ENCODE data around the gene IL11RA. TPM values are rescaled to one million over a fixed set of nuclear protein-coding genes. Genes with fewer than 3 reads are reported as not detected.

Gene IL11RA
- total and polyA plus RNA-seq, 4 experiments from 2014 or later = 13.6 to 209 (median 111) TPM

- H3K27me3 Mint-ChIP-seq = no peaks in the 10 kb centered on the region
- H3K27ac ChIP-seq (ENCODE audit: low read depth, low read length) = peak overlapping the region; percentile 98
- H3K4me3 ChIP-seq (ENCODE audit: low read length in 2 of 2) = no peak overlapping the region
- peaks cover 17 to 26% of the 10 kb centered on the region in 2 donors for H3K36me3 Mint-ChIP-seq
- H3K9me3 ChIP-seq (ENCODE audit: control insufficient read depth in 1 of 2, low read length in 2 of 2) = no peaks in the 10 kb centered on the region
- POLR2A ChIA-PET (ENCODE audit: partially characterized antibody) = interaction anchor here (18.7 kb wide), 1 partner anchor 16 kb away, joined by 484 read pairs; the partner anchor contains the start of genes GALT, IL11RA and SIGMAR1
- CTCF ChIA-PET (ENCODE audit: partially characterized antibody) = interaction anchor here (6.4 to 8.6 kb wide), 3 partner anchors 14 to 41 kb away, joined by 90 to 168 read pairs (median 115); partner anchors contain the start of genes GALT and SIGMAR1
- no peak overlapping the region for H3K4me3 Mint-ChIP-seq
- peak overlapping the region in 5 of 7 donors; percentile 30 to 95 (median 41) for H3K27ac Mint-ChIP-seq
- no peak for DNase-seq
- intact Hi-C loops (cut with micrococcal nuclease) = loop anchor here (10.0 kb wide), 3 partner anchors 415 to 1155 kb away; partner anchors contain the start of genes CREB3, FANCG, HINT2 and SPAG8
- peaks cover 43 to 53% (median 47%) of the 10 kb centered on the region in 4 donors for H3K4me1 Mint-ChIP-seq
- H3K36me3 ChIP-seq (ENCODE audit: insufficient read depth, low read length) = peaks cover 15% of the 10 kb centered on the region
- no peaks in the 10 kb centered on the region for H3K27me3 ChIP-seq (ENCODE audit: insufficient read depth, low read length)
- peaks cover 44% of the 10 kb centered on the region for H3K4me1 ChIP-seq (ENCODE audit: insufficient read depth, low read length)
- H3K9me3 Mint-ChIP-seq = no peaks in the 10 kb centered on the region
Measured at GRCh38 chr9:34659592-34660253, 7.7 kb downstream of the IL11RA start.

- H3K4me1 ChIP-seq (ENCODE audit: insufficient read depth, low read length) = peaks cover 62% of the 10 kb centered on the region
- no peaks in the 10 kb centered on the region for H3K27me3 Mint-ChIP-seq
- peak within 1 kb of the TSS in 1 of 2 donors; percentile 18 for H3K4me3 ChIP-seq (ENCODE audit: low read length in 2 of 2)
- H3K4me3 Mint-ChIP-seq = peak within 1 kb of the TSS; percentile 28 to 97 (median 85)
- peaks cover 15% of the 10 kb centered on the region for H3K36me3 ChIP-seq (ENCODE audit: insufficient read depth, low read length)
- H3K4me1 Mint-ChIP-seq = peaks cover 43 to 69% (median 55%) of the 10 kb centered on the region in 4 donors
- H3K36me3 Mint-ChIP-seq = peaks cover 20 to 28% of the 10 kb centered on the region in 2 donors
- H3K9me3 ChIP-seq (ENCODE audit: control insufficient read depth in 1 of 2, low read length in 2 of 2) = no peaks in the 10 kb centered on the region
- intact Hi-C loops (cut with micrococcal nuclease) = loop anchor here (10.0 kb wide), 3 partner anchors 412 to 1152 kb away; partner anchors contain the start of genes CREB3, FANCG, HINT2 and SPAG8
- H3K27ac ChIP-seq (ENCODE audit: low read depth, low read length) = peak within 1 kb of the TSS; percentile 98
- CTCF ChIA-PET (ENCODE audit: partially characterized antibody) = interaction anchor here (1.0 to 8.6 kb wide), 8 partner anchors 9 to 60 kb away, joined by 3 to 168 read pairs (median 4); partner anchors contain the start of genes GALT and SIGMAR1
- H3K27ac Mint-ChIP-seq = peak within 1 kb of the TSS; percentile 95 to 99 (median 98)
- H3K9me3 Mint-ChIP-seq = peaks cover 0 to 2% (median 0%) of the 10 kb centered on the region in 8 donors
- no peaks in the 10 kb centered on the region for H3K27me3 ChIP-seq (ENCODE audit: insufficient read depth, low read length)
- POLR2A ChIA-PET (ENCODE audit: partially characterized antibody) = interaction anchor here (0.6 to 18.7 kb wide), 5 partner anchors 19 to 438 kb away, joined by 3 to 484 read pairs (median 3); partner anchors contain the start of genes ARID3C, DCTN3, GALT and IL11RA
- no peak for DNase-seq
Measured at GRCh38 chr9:34662526-34663302, 10.7 kb downstream of the IL11RA start, which contains the start of gene CCL27. CCL27 (minus strand) TSS chr9:34662657; CDS start chr9:34662633, 24 bp downstream.

- no peaks in the 10 kb centered on the region for H3K27me3 ChIP-seq (ENCODE audit: insufficient read depth, low read length)
- H3K36me3 ChIP-seq (ENCODE audit: insufficient read depth, low read length) = peaks cover 15% of the 10 kb centered on the region
- H3K9me3 ChIP-seq (ENCODE audit: control insufficient read depth in 1 of 2, low read length in 2 of 2) = no peaks in the 10 kb centered on the region
- Mint-ChIP-seq H3K36me3 (peaks cover 24 to 28% of the 10 kb centered on the region in 2 donors), H3K4me1 (peaks cover 43 to 69% (median 56%) of the 10 kb centered on the region in 4 donors), H3K27me3 (no peaks in the 10 kb centered on the region), H3K4me3 (peak overlapping the region; percentile 28 to 97 (median 85)), H3K27ac (peak overlapping the region; percentile 95 to 99 (median 98)), H3K9me3 (peaks cover 0 to 2% (median 0%) of the 10 kb centered on the region in 8 donors)
- H3K4me3 ChIP-seq (ENCODE audit: low read length in 2 of 2) = peak overlapping the region in 1 of 2 donors; percentile 18
- peaks cover 62% of the 10 kb centered on the region for H3K4me1 ChIP-seq (ENCODE audit: insufficient read depth, low read length)
- H3K27ac ChIP-seq (ENCODE audit: low read depth, low read length) = peak overlapping the region; percentile 98
- CTCF ChIA-PET (ENCODE audit: partially characterized antibody) = interaction anchor here (1.0 to 8.6 kb wide), 7 partner anchors 9 to 60 kb away, joined by 3 to 168 read pairs (median 4); partner anchors contain the start of genes GALT and SIGMAR1
- intact Hi-C loops (cut with micrococcal nuclease) = loop anchor here (10.0 kb wide), 3 partner anchors 412 to 1152 kb away; partner anchors contain the start of genes CREB3, FANCG, HINT2 and SPAG8
- POLR2A ChIA-PET (ENCODE audit: partially characterized antibody) = interaction anchor here (0.6 to 18.7 kb wide), 4 partner anchors 20 to 438 kb away, joined by 3 to 484 read pairs (median 6); partner anchors contain the start of genes ARID3C, DCTN3, GALT and IL11RA
- peak; percentile 60 to 75 (median 68) for DNase-seq
Measured at GRCh38 chr9:34663303-34663605, 11.3 kb downstream of the IL11RA start.

GRCh38 chr9:34664281-34665066, 12.5 kb downstream of the IL11RA start:
- CTCF ChIA-PET (ENCODE audit: partially characterized antibody) = interaction anchor here (0.7 to 8.6 kb wide), 14 partner anchors 8 to 432 kb away, joined by 3 to 168 read pairs (median 4); partner anchors contain the start of genes DCTN3, GALT, PIGO and SIGMAR1
- peaks cover 43 to 70% (median 57%) of the 10 kb centered on the region in 4 donors for H3K4me1 Mint-ChIP-seq
- peak overlapping the region; percentile 57 to 61 for H3K4me3 ChIP-seq (ENCODE audit: low read length in 2 of 2)
- H3K36me3 ChIP-seq (ENCODE audit: insufficient read depth, low read length) = peaks cover 15% of the 10 kb centered on the region
- H3K27ac ChIP-seq (ENCODE audit: low read depth, low read length) = peak overlapping the region; percentile 98
- DNase-seq = peak; percentile 57 to 79 (median 74)
- H3K27me3 ChIP-seq (ENCODE audit: insufficient read depth, low read length) = no peaks in the 10 kb centered on the region
- POLR2A ChIA-PET (ENCODE audit: partially characterized antibody) = interaction anchor here (0.8 to 18.7 kb wide), 11 partner anchors 8 to 952 kb away, joined by 3 to 484 read pairs (median 4); partner anchors contain the start of genes DCTN3, DNAI1, GALT and IL11RA
- H3K9me3 Mint-ChIP-seq = peaks cover 0 to 13% (median 5%) of the 10 kb centered on the region in 8 donors
- H3K27me3 Mint-ChIP-seq = no peaks in the 10 kb centered on the region
- H3K27ac Mint-ChIP-seq = peak overlapping the region; percentile 95 to 99 (median 98)
- H3K9me3 ChIP-seq (ENCODE audit: control insufficient read depth in 1 of 2, low read length in 2 of 2) = no peaks in the 10 kb centered on the region
- intact Hi-C loops (cut with micrococcal nuclease) = loop anchor here (1.0 to 10.0 kb wide), 9 partner anchors 18 to 1150 kb away; partner anchors contain the start of genes CREB3, DNAJB5, FANCG and GALT
- H3K4me3 Mint-ChIP-seq = peak overlapping the region; percentile 85 to 97 (median 93)
- H3K36me3 Mint-ChIP-seq = peaks cover 34 to 38% of the 10 kb centered on the region in 2 donors
- H3K4me1 ChIP-seq (ENCODE audit: insufficient read depth, low read length) = peaks cover 62% of the 10 kb centered on the region

- H3K36me3 ChIP-seq (ENCODE audit: insufficient read depth, low read length) = peaks cover 15% of the 10 kb centered on the region
- peaks cover 43 to 70% (median 57%) of the 10 kb centered on the region in 4 donors for H3K4me1 Mint-ChIP-seq
- DNase-seq = no peak
- H3K4me3 ChIP-seq (ENCODE audit: low read length in 2 of 2) = peak overlapping the region; percentile 57 to 61
- ChIA-PET POLR2A (ENCODE audit: partially characterized antibody) (interaction anchor here (0.8 to 18.7 kb wide), 12 partner anchors 9 to 952 kb away, joined by 3 to 484 read pairs (median 4); partner anchors contain the start of genes DCTN3, DNAI1, GALT and IL11RA), CTCF (ENCODE audit: partially characterized antibody) (interaction anchor here (0.7 to 8.6 kb wide), 11 partner anchors 9 to 431 kb away, joined by 3 to 168 read pairs (median 4); partner anchors contain the start of genes DCTN3, GALT, PIGO and SIGMAR1)
- peaks cover 2 to 19% (median 10%) of the 10 kb centered on the region in 8 donors for H3K9me3 Mint-ChIP-seq
- H3K27me3 Mint-ChIP-seq = no peaks in the 10 kb centered on the region
- no peaks in the 10 kb centered on the region for H3K27me3 ChIP-seq (ENCODE audit: insufficient read depth, low read length)
- H3K4me3 Mint-ChIP-seq = peak overlapping the region; percentile 85 to 97 (median 93)
- H3K36me3 Mint-ChIP-seq = peaks cover 38 to 40% of the 10 kb centered on the region in 2 donors
- H3K4me1 ChIP-seq (ENCODE audit: insufficient read depth, low read length) = peaks cover 62% of the 10 kb centered on the region
- peak overlapping the region; percentile 95 to 99 (median 99) for H3K27ac Mint-ChIP-seq
- intact Hi-C loops (cut with micrococcal nuclease) = loop anchor here (1.0 to 10.0 kb wide), 7 partner anchors 28 to 1150 kb away; partner anchors contain the start of genes CREB3, DNAJB5, FANCG and HINT2
- H3K9me3 ChIP-seq (ENCODE audit: control insufficient read depth in 1 of 2, low read length in 2 of 2) = no peaks in the 10 kb centered on the region
- peak overlapping the region; percentile 98 for H3K27ac ChIP-seq (ENCODE audit: low read depth, low read length)
Measured at GRCh38 chr9:34665067-34665380, 13.0 kb downstream of the IL11RA start.

All from CD4-positive, alpha-beta memory T cell (primary cell).